DND-41 (cell line): ENCODE measurements around the gene DNAJB1.
"Not testable (repeated sequence)": the region's sequence is repeated elsewhere in the genome, so short reads cannot be mapped to it uniquely, and the experiment has no call there.

Source experiments
- CTCF ChIP-seq: IDR thresholded peaks from 2 replicates; pipeline ENCODE4 v1.5.1; 2012; ENCODE audit warnings: borderline replicate concordance, low read length, moderate library complexity, mild to moderate bottlenecking; ENCODE audit not compliant: poor library complexity, severe bottlenecking; ENCODE audit errors: extremely low read depth
- EZH2 ChIP-seq: IDR thresholded peaks from 3 replicates; pipeline ENCODE4 v1.6.1; 2012; ENCODE audit warnings: borderline replicate concordance, low read depth, mild to moderate bottlenecking, moderate library complexity, low read length, inconsistent platforms; ENCODE audit not compliant: severe bottlenecking

- not testable (repeated sequence) for TF ChIP-seq EZH2, CTCF
These were observed 46.6 kb upstream of the DNAJB1 start for GRCh38 chr19:14564652-14565297.
